ENCODE data around the gene KCTD15. TPM values are rescaled to one million over a fixed set of nuclear protein-coding genes. Genes with fewer than 3 reads are reported as not detected.

The KCTD15 gene
- total and polyA plus RNA-seq, 8 donors: 14.1 to 172 (median 30.1) TPM

DNA sequence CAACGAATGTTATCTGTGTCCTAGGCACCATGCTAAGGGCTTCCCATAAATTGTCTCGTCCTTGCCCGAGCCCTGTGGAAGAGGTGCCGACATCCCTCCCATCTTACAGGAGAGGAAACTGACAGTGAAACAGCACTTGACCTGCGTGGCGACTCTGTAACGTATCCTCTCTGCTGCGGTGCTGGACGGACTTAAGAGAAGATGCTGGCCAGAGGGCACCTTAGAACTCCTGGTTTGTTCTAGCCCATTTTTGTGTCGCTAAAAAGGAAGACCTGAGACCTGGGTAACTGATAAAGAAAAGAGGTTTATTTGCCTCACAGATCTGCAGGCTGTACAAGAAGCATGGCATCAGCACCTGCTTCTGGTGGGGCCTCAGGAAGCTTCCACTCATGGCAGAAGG lies 68.6 kb downstream of the KCTD15 start:
- WGBS, 5 donors: 87 to 93% (median 90%) methylated on average over 10 of the region's 10 CpGs
- intact Hi-C loops (cut with DNase I; ENCODE audit: low total_unique reads): no loop called here

More for the DNA sequence above, 68.6 kb downstream of the KCTD15 start:
- Histone ChIP-seq H3K4me3 (no peak overlapping the region), H3K36me3 (no peaks in the 10 kb centered on the region), H3K27ac (no peak overlapping the region), H3K27me3 (peaks cover 0 to 4% (median 0%) of the 10 kb centered on the region in 3 donors), H3K4me1 (peaks cover 5 to 25% (median 13%) of the 10 kb centered on the region in 4 donors), H3K9me3 (no peaks in the 10 kb centered on the region)
- no peak for DNase-seq
- no peak for TF ChIP-seq POLR2AphosphoS5 (IDR thresholded peaks at IDR 0.05)
- TF ChIP-seq, protein P1, sequence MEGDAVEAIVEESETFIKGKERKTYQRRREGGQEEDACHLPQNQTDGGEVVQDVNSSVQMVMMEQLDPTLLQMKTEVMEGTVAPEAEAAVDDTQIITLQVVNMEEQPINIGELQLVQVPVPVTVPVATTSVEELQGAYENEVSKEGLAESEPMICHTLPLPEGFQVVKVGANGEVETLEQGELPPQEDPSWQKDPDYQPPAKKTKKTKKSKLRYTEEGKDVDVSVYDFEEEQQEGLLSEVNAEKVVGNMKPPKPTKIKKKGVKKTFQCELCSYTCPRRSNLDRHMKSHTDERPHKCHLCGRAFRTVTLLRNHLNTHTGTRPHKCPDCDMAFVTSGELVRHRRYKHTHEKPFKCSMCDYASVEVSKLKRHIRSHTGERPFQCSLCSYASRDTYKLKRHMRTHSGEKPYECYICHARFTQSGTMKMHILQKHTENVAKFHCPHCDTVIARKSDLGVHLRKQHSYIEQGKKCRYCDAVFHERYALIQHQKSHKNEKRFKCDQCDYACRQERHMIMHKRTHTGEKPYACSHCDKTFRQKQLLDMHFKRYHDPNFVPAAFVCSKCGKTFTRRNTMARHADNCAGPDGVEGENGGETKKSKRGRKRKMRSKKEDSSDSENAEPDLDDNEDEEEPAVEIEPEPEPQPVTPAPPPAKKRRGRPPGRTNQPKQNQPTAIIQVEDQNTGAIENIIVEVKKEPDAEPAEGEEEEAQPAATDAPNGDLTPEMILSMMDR (IDR thresholded peaks at IDR 0.05): no peak
- TF ChIP-seq POLR2A (IDR thresholded peaks at IDR 0.05): no peak
- TF ChIP-seq EP300 (IDR thresholded peaks at IDR 0.05): no peak

Other genes with a start within 250 kb of the KCTD15 start
- gene CHST8, start 174.9 kb upstream of the KCTD15 start, total RNA-seq: 10 to 100 TPM in 1 of 5 donors, not detected in 4; 25.5 TPM
- gene CHST8, start 174.9 kb upstream of the KCTD15 start, polyA plus RNA-seq: under 1 TPM in 1 of 3 donors, not detected in 2; 0.23 TPM

Data from stomach (tissue), 9 donors.